Ishikawa (cell line): ENCODE data around the gene PTPN2.

Source experiments
- CEBPB ChIP-seq: IDR thresholded peaks from 2 replicates; pipeline ENCODE4 v1.6.1; 2012
- CREB1 ChIP-seq: IDR thresholded peaks from 2 replicates; pipeline ENCODE4 v1.6.1; 2012; ENCODE audit warnings: low read depth
- EGR1 ChIP-seq: IDR thresholded peaks from 2 replicates; pipeline ENCODE4 v1.6.1; 2012
- EP300 ChIP-seq: IDR thresholded peaks from 2 replicates; pipeline ENCODE4 v1.6.1; 2012; ENCODE audit warnings: borderline replicate concordance
- FOXM1 ChIP-seq: IDR thresholded peaks from 2 replicates; pipeline ENCODE4 v1.6.1; 2012; ENCODE audit warnings: low read depth, borderline replicate concordance
- MAX ChIP-seq: IDR thresholded peaks from 2 replicates; pipeline ENCODE4 v1.6.1; 2012
- NFIC ChIP-seq: IDR thresholded peaks from 2 replicates; pipeline ENCODE4 v1.6.1; 2012
- RAD21 ChIP-seq: IDR thresholded peaks from 2 replicates; pipeline ENCODE4 v1.6.1; 2012; ENCODE audit warnings: low read depth
- REST ChIP-seq: IDR thresholded peaks from 2 replicates; pipeline ENCODE4 v1.6.1; 2012; ENCODE audit warnings: low read depth, mild to moderate bottlenecking
- TAF1 ChIP-seq: IDR thresholded peaks from 2 replicates; pipeline ENCODE4 v1.6.1; 2012; ENCODE audit warnings: low read depth, mild to moderate bottlenecking
- TCF12 ChIP-seq: IDR thresholded peaks from 2 replicates; pipeline ENCODE4 v1.6.1; 2012; ENCODE audit warnings: low read depth
- TEAD4 ChIP-seq: IDR thresholded peaks from 2 replicates; pipeline ENCODE4 v1.6.1; 2012
- USF1 ChIP-seq: IDR thresholded peaks from 2 replicates; pipeline ENCODE4 v1.6.1; 2012
- YY1 ChIP-seq: IDR thresholded peaks from 2 replicates; pipeline ENCODE4 v1.6.1; 2012; ENCODE audit warnings: low read depth
- ZBTB7A ChIP-seq: IDR thresholded peaks from 2 replicates; pipeline ENCODE4 v1.6.1; 2012; ENCODE audit warnings: low read depth

The PTPN2 gene

GRCh38 chr18:12773369-12773768 lies 110.7 kb downstream of the PTPN2 start:
- TF ChIP-seq USF1 (no peak), CEBPB (no peak), EGR1 (no peak), NFIC (no peak), YY1 (no peak), EP300 (no peak), MAX (no peak), FOXM1 (no peak), ZBTB7A (no peak), REST (no peak), TEAD4 (no peak), TAF1 (no peak), CREB1 (no peak), RAD21 (no peak)

- TF ChIP-seq EGR1 (no peak), RAD21 (no peak), FOXM1 (no peak), TEAD4 (no peak), CEBPB (no peak), USF1 (no peak), TAF1 (no peak), TCF12 (no peak), CREB1 (no peak), MAX (no peak), REST (no peak), ZBTB7A (no peak), YY1 (no peak), EP300 (no peak), NFIC (no peak)
Measured at GRCh38 chr18:12772111-12772510, 111.9 kb downstream of the PTPN2 start.

- TF ChIP-seq RAD21 = no peak
- no peak for TF ChIP-seq FOXM1
- TF ChIP-seq EGR1 = no peak
- no peak for TF ChIP-seq TAF1
- no peak for TF ChIP-seq CREB1
- no peak for TF ChIP-seq TCF12
- no peak for TF ChIP-seq EP300
Measured at GRCh38 chr18:12770469-12771219, 113.4 kb downstream of the PTPN2 start.

GRCh38 chr18:12769644-12770440 lies 114.2 kb downstream of the PTPN2 start:
- no peak for TF ChIP-seq YY1
- no peak for TF ChIP-seq EGR1
- TF ChIP-seq REST = no peak
- no peak for TF ChIP-seq RAD21
- no peak for TF ChIP-seq TEAD4
- TF ChIP-seq EP300 = no peak
- TF ChIP-seq USF1 = no peak
- TF ChIP-seq NFIC = no peak
- no peak for TF ChIP-seq FOXM1
- no peak for TF ChIP-seq ZBTB7A
- no peak for TF ChIP-seq TAF1
- no peak for TF ChIP-seq MAX
